ENCODE measurements around the gene ANKRD28.
"Not testable (repeated sequence)": the region's sequence is repeated elsewhere in the genome, so short reads cannot be mapped to it uniquely, and the experiment has no call there.

The ANKRD28 gene

DNA sequence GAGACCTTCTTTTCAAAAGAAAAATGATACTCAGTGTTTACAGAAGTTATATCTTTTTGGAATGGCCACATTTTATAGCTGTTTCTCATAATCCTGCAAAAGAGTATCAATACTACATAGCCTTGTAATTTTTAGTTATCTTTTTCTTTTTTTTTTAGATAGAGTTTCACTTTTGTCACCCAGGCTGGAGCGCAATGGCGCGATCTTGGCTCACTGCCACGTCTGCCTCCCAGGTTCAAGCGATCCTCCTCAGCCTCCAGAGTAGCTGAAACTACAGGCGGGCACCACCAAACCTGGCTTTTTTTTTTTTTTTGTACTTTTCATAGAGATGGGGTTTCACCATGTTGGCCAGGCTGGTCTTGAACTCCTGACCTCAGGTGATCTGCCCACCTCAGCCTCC lies 53.6 kb downstream of the ANKRD28 start:
- Histone ChIP-seq H3K36me3 (replicated peaks; ENCODE audit: insufficient read depth, low read length) (0 out of 2 replicates have a peak, but pooled peaks cover 3% of the 10 kb centered on the region), H3K9me2 (replicated peaks; ENCODE audit: insufficient read depth, low read length) (no peaks in the 10 kb centered on the region), H3K4me1 (ENCODE audit: low read length) (peaks cover 16% of the 10 kb centered on the region), H3K4me2 (ENCODE audit: low read depth, low read length) (no peak overlapping the region), H4K20me1 (ENCODE audit: insufficient read depth, low read length) (no peaks in the 10 kb centered on the region), H3K9me3 (replicated peaks; ENCODE audit: insufficient read depth, low read length) (no peaks in the 10 kb centered on the region; the same call in 1 of the 2 replicates), H2AFZ (ENCODE audit: low read length) (no peak overlapping the region), H3K79me2 (ENCODE audit: low read length) (peaks cover 19% of the 10 kb centered on the region), H3K27me3 (replicated peaks; ENCODE audit: insufficient read depth, low read length) (no peaks in the 10 kb centered on the region), H3F3A (ENCODE audit: insufficient read depth, low read length) (no peaks in the 10 kb centered on the region), H3K27ac (ENCODE audit: low read length) (no peak overlapping the region), H3K4me3 (ENCODE audit: low read length) (no peak overlapping the region), H3K9ac (ENCODE audit: low read length) (no peak overlapping the region)
- no peak for DNase-seq
- no peak for TF ChIP-seq EZH2 (optimal IDR thresholded peaks at IDR 0.05; ENCODE audit: low read depth, low read length)
- TF ChIP-seq, protein P1, sequence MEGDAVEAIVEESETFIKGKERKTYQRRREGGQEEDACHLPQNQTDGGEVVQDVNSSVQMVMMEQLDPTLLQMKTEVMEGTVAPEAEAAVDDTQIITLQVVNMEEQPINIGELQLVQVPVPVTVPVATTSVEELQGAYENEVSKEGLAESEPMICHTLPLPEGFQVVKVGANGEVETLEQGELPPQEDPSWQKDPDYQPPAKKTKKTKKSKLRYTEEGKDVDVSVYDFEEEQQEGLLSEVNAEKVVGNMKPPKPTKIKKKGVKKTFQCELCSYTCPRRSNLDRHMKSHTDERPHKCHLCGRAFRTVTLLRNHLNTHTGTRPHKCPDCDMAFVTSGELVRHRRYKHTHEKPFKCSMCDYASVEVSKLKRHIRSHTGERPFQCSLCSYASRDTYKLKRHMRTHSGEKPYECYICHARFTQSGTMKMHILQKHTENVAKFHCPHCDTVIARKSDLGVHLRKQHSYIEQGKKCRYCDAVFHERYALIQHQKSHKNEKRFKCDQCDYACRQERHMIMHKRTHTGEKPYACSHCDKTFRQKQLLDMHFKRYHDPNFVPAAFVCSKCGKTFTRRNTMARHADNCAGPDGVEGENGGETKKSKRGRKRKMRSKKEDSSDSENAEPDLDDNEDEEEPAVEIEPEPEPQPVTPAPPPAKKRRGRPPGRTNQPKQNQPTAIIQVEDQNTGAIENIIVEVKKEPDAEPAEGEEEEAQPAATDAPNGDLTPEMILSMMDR (IDR thresholded peaks at IDR 0.05; ENCODE audit: low read length), result no peak

DNA sequence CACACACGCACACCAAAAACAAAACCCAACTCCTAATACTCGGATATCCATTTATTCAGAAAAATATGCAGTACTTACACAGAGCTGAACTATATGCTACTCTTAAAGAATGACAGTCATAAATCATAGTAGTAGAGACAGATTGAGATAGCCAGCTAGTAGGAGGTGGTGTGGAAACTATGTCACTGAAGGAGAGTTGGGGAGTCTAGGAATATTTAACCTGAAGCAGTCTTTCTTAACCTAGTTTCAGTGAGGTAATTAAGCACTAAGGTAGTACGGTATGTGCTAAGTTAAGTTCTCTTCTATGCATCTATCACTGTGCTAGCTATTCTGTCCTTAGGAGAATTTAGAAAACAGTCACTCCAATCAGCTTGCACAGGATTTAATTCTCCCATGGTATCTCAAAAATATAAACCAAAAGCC lies 54.2 kb downstream of the ANKRD28 start:
- H4K20me1 ChIP-seq (ENCODE audit: insufficient read depth, low read length), result no peaks in the 10 kb centered on the region
- H3K27me3 ChIP-seq (replicated peaks; ENCODE audit: insufficient read depth, low read length), result no peaks in the 10 kb centered on the region
- no peak for DNase-seq
- no peaks in the 10 kb centered on the region for H3K9me2 ChIP-seq (replicated peaks; ENCODE audit: insufficient read depth, low read length)
- no peak overlapping the region for H3K4me2 ChIP-seq (ENCODE audit: low read depth, low read length)
- H3K9me3 ChIP-seq (replicated peaks; ENCODE audit: insufficient read depth, low read length), result no peaks in the 10 kb centered on the region; the same call in 1 of the 2 replicates
- no peak for TF ChIP-seq EZH2phosphoT487 (IDR thresholded peaks at IDR 0.05; ENCODE audit: low read length)
- TF ChIP-seq, protein P1 (IDR thresholded peaks at IDR 0.05; ENCODE audit: low read length), result no peak
- no peak for TF ChIP-seq EZH2 (optimal IDR thresholded peaks at IDR 0.05; ENCODE audit: low read depth, low read length)
- H3K4me3 ChIP-seq (ENCODE audit: low read length), result no peak overlapping the region
- peaks cover 19% of the 10 kb centered on the region for H3K79me2 ChIP-seq (ENCODE audit: low read length)
- no peak overlapping the region for H3K9ac ChIP-seq (ENCODE audit: low read length)
- no peak overlapping the region for H2AFZ ChIP-seq (ENCODE audit: low read length)
- H3K36me3 ChIP-seq (replicated peaks; ENCODE audit: insufficient read depth, low read length), result 0 out of 2 replicates have a peak, but pooled peaks cover 3% of the 10 kb centered on the region
- H3F3A ChIP-seq (ENCODE audit: insufficient read depth, low read length), result no peaks in the 10 kb centered on the region
- peaks cover 16% of the 10 kb centered on the region for H3K4me1 ChIP-seq (ENCODE audit: low read length)
- no peak overlapping the region for H3K27ac ChIP-seq (ENCODE audit: low read length)

GRCh38 chr3:15742236-15742635 lies 55.5 kb downstream of the ANKRD28 start:
- peaks cover 11% of the 10 kb centered on the region for H3K4me1 ChIP-seq (ENCODE audit: low read length)
- not testable (repeated sequence) for H3K9me3 ChIP-seq (replicated peaks; ENCODE audit: insufficient read depth, low read length); H3K9ac ChIP-seq (ENCODE audit: low read length); H3K27me3 ChIP-seq (replicated peaks; ENCODE audit: insufficient read depth, low read length); H3K9me2 ChIP-seq (replicated peaks; ENCODE audit: insufficient read depth, low read length); H3K4me3 ChIP-seq (ENCODE audit: low read length); DNase-seq; H3K27ac ChIP-seq (ENCODE audit: low read length); H4K20me1 ChIP-seq (ENCODE audit: insufficient read depth, low read length); H3F3A ChIP-seq (ENCODE audit: insufficient read depth, low read length); H2AFZ ChIP-seq (ENCODE audit: low read length); H3K36me3 ChIP-seq (replicated peaks; ENCODE audit: insufficient read depth, low read length); H3K4me2 ChIP-seq (ENCODE audit: low read depth, low read length)
- peaks cover 24% of the 10 kb centered on the region for H3K79me2 ChIP-seq (ENCODE audit: low read length)

GRCh38 chr3:15738616-15739005 lies 59.2 kb downstream of the ANKRD28 start:
- not testable (repeated sequence) for H3F3A ChIP-seq (ENCODE audit: insufficient read depth, low read length); H3K4me3 ChIP-seq (ENCODE audit: low read length); H3K9me3 ChIP-seq (replicated peaks; ENCODE audit: insufficient read depth, low read length); H2AFZ ChIP-seq (ENCODE audit: low read length); H3K9me2 ChIP-seq (replicated peaks; ENCODE audit: insufficient read depth, low read length); H3K36me3 ChIP-seq (replicated peaks; ENCODE audit: insufficient read depth, low read length); H3K27ac ChIP-seq (ENCODE audit: low read length); H4K20me1 ChIP-seq (ENCODE audit: insufficient read depth, low read length); H3K4me2 ChIP-seq (ENCODE audit: low read depth, low read length); DNase-seq; H3K4me1 ChIP-seq (ENCODE audit: low read length); H3K9ac ChIP-seq (ENCODE audit: low read length); H3K27me3 ChIP-seq (replicated peaks; ENCODE audit: insufficient read depth, low read length)
- peaks cover 24% of the 10 kb centered on the region for H3K79me2 ChIP-seq (ENCODE audit: low read length)
